ENCODE measurements around the gene GK2.

Gene GK2

GRCh38 chr4:79408063-79408462 is at the start of gene GK2:
TSS of gene GK2 (minus strand) at chr4:79408228. CDS start at chr4:79408200, 28 bp downstream.
- no peak within 1 kb of the TSS for H3K4me3 ChIP-seq (ENCODE audit: low read depth, low read length)
- no peak for TF ChIP-seq CTCF (IDR thresholded peaks at IDR 0.05; ENCODE audit: low read depth, low read length, missing control alignments)

DNA sequence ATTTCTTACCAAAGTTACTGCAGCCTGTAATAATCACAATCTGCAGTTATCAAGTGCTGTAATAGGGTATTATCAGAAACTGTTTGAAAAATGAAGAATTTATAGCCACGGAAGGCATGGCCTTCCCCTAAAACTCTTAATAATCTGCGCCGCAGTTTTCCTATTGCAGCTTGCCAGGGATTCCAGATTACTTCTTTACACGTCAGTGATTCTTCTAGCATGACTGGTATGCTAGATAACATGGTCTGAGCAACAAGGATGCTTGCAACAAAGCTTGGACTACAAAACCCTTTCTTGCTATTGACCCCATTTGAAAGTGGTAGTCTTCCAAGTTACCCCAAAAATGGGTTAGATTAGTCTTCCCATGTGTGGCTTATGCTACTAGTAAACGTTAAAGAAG is 47.2 kb upstream of the GK2 start:
- no peak overlapping the region for H3K4me3 ChIP-seq (ENCODE audit: low read depth, low read length)

More at GRCh38 chr4:79408063-79408462, at the start of gene GK2:
- DNase-seq (ENCODE audit: low read depth) = no peak

GRCh38 chr4:79454656-79455055 is 46.6 kb upstream of the GK2 start:
- no peak overlapping the region for H3K4me3 ChIP-seq (ENCODE audit: low read depth, low read length)
- no peak for DNase-seq (ENCODE audit: low read depth)
- no peak for TF ChIP-seq CTCF (IDR thresholded peaks at IDR 0.05; ENCODE audit: low read depth, low read length, missing control alignments)

More for the DNA sequence above, 47.2 kb upstream of the GK2 start:
- no peak for DNase-seq (ENCODE audit: low read depth)
- TF ChIP-seq CTCF (IDR thresholded peaks at IDR 0.05; ENCODE audit: low read depth, low read length, missing control alignments) = no peak

- DNase-seq (ENCODE audit: low read depth) = no peak
- no peak overlapping the region for H3K4me3 ChIP-seq (ENCODE audit: low read depth, low read length)
- TF ChIP-seq CTCF (IDR thresholded peaks at IDR 0.05; ENCODE audit: low read depth, low read length, missing control alignments) = no peak
Observed at GRCh38 chr4:79450053-79450452, 42.0 kb upstream of the GK2 start.

DNA sequence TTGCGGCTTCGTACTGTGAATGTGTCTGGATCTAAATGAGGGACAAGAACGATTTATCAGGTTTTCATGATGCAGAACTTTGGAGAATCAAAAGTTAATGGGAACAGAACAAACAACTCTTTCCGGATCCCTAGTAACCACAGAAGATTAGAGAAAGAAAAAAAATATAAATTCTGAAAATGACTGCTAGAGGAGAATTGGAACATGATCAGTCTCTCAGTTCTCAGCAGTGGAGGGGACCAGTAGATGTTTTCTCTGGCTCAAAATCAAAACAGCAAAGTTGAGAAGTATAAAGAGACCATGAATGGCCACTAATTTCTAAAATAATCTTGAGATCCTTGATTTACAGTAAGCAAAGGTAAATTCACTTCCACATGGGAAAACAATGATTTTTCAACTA is 38.1 kb upstream of the GK2 start:
- no peak for TF ChIP-seq CTCF (IDR thresholded peaks at IDR 0.05; ENCODE audit: low read depth, low read length, missing control alignments)
- DNase-seq (ENCODE audit: low read depth) = no peak
- no peak overlapping the region for H3K4me3 ChIP-seq (ENCODE audit: low read depth, low read length)

DNA sequence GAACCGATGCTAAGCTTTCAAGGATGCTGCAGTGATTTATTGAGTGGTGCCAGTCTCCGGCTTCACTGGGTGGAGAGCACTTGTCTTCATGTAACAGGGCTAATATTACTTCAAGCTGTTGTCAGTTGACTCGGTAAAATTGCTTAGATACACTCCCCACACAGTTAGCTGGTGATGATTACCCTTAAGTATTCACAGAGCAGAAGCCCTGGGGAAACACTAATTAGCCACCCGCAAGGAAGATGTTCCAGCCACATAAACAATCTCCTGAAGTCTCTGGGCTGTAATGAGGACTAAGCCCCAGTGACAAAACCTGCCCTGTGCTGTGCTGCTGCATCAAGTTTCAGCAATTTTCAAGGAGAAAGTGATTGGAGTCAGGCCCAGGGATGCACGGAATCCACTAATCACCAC is 37.3 kb upstream of the GK2 start:
- no peak overlapping the region for H3K4me3 ChIP-seq (ENCODE audit: low read depth, low read length)
- TF ChIP-seq CTCF (IDR thresholded peaks at IDR 0.05; ENCODE audit: low read depth, low read length, missing control alignments) = no peak
- no peak for DNase-seq (ENCODE audit: low read depth)

GRCh38 chr4:79442422-79442821 is 34.4 kb upstream of the GK2 start:
- H3K4me3 ChIP-seq (ENCODE audit: low read depth, low read length) = no peak overlapping the region
- no peak for TF ChIP-seq CTCF (IDR thresholded peaks at IDR 0.05; ENCODE audit: low read depth, low read length, missing control alignments)
- no peak for DNase-seq (ENCODE audit: low read depth)
